Hematopoietic multipotent progenitor cell treated with erythropoietin and hydrocortisone succinate and interleukin-3 and kit ligand, for 8 days (in vitro differentiated cells): ENCODE results near the gene SNRPD1.
"Not testable (repeated sequence)": the region's sequence is repeated elsewhere in the genome, so short reads cannot be mapped to it uniquely, and the experiment has no call there.

Source experiments
- DNase-seq: peaks from one replicate; pipeline ENCODE4 v3.0.0-alpha.2; 2015

The SNRPD1 gene

GRCh38 chr18:21638822-21639221 is 26.7 kb downstream of the SNRPD1 start:
- no peak for DNase-seq

GRCh38 chr18:21640375-21640774 is 28.3 kb downstream of the SNRPD1 start:
- DNase-seq: not testable (repeated sequence)

- peak; percentile 85 for DNase-seq
These were observed 38.2 kb downstream of the SNRPD1 start for GRCh38 chr18:21650311-21650710.

- DNase-seq: no peak
These were observed 40.0 kb downstream of the SNRPD1 start for GRCh38 chr18:21652073-21652472.

- no peak for DNase-seq
These were observed 41.2 kb downstream of the SNRPD1 start for GRCh38 chr18:21653361-21653760.

- DNase-seq: no peak
These were observed 44.3 kb downstream of the SNRPD1 start for GRCh38 chr18:21656402-21656801.

GRCh38 chr18:21660078-21660477 is 48.0 kb downstream of the SNRPD1 start:
- no peak for DNase-seq

- no peak for DNase-seq
These were observed 50.5 kb downstream of the SNRPD1 start for GRCh38 chr18:21662581-21662980.

GRCh38 chr18:21663578-21663977 is 51.5 kb downstream of the SNRPD1 start:
- no peak for DNase-seq

- no peak for DNase-seq
These were observed 52.0 kb downstream of the SNRPD1 start for GRCh38 chr18:21664069-21664468.

- no peak for DNase-seq
These were observed 57.7 kb downstream of the SNRPD1 start for GRCh38 chr18:21669736-21670285.

- no peak for DNase-seq
These were observed 60.6 kb downstream of the SNRPD1 start for GRCh38 chr18:21672521-21673267.

- not testable (repeated sequence) for DNase-seq
These were observed 63.2 kb downstream of the SNRPD1 start for GRCh38 chr18:21675354-21675753.

- DNase-seq: no peak
These were observed 66.7 kb downstream of the SNRPD1 start for GRCh38 chr18:21678859-21679258.

- no peak for DNase-seq
These were observed 68.0 kb downstream of the SNRPD1 start for GRCh38 chr18:21680161-21680560.

- DNase-seq: peak; percentile 56
These were observed 70.4 kb downstream of the SNRPD1 start for GRCh38 chr18:21682371-21683051.
